GM18867 (cell line): ENCODE measurements around the gene CCDC88B.

ENCODE experiments used
- ATAC-seq: cut with Tn5 transposase; IDR thresholded peaks from one replicate; pipeline ENCODE4 v1.9.1; 2021; ENCODE audit warnings: mild to moderate bottlenecking, moderate library complexity; ENCODE audit not compliant: unreplicated experiment

CCDC88B gene, protein sequence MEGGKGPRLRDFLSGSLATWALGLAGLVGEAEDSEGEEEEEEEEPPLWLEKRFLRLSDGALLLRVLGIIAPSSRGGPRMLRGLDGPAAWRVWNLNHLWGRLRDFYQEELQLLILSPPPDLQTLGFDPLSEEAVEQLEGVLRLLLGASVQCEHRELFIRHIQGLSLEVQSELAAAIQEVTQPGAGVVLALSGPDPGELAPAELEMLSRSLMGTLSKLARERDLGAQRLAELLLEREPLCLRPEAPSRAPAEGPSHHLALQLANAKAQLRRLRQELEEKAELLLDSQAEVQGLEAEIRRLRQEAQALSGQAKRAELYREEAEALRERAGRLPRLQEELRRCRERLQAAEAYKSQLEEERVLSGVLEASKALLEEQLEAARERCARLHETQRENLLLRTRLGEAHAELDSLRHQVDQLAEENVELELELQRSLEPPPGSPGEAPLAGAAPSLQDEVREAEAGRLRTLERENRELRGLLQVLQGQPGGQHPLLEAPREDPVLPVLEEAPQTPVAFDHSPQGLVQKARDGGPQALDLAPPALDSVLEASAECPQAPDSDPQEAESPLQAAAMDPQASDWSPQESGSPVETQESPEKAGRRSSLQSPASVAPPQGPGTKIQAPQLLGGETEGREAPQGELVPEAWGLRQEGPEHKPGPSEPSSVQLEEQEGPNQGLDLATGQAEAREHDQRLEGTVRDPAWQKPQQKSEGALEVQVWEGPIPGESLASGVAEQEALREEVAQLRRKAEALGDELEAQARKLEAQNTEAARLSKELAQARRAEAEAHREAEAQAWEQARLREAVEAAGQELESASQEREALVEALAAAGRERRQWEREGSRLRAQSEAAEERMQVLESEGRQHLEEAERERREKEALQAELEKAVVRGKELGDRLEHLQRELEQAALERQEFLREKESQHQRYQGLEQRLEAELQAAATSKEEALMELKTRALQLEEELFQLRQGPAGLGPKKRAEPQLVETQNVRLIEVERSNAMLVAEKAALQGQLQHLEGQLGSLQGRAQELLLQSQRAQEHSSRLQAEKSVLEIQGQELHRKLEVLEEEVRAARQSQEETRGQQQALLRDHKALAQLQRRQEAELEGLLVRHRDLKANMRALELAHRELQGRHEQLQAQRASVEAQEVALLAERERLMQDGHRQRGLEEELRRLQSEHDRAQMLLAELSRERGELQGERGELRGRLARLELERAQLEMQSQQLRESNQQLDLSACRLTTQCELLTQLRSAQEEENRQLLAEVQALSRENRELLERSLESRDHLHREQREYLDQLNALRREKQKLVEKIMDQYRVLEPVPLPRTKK (N-terminal part only)

DNA sequence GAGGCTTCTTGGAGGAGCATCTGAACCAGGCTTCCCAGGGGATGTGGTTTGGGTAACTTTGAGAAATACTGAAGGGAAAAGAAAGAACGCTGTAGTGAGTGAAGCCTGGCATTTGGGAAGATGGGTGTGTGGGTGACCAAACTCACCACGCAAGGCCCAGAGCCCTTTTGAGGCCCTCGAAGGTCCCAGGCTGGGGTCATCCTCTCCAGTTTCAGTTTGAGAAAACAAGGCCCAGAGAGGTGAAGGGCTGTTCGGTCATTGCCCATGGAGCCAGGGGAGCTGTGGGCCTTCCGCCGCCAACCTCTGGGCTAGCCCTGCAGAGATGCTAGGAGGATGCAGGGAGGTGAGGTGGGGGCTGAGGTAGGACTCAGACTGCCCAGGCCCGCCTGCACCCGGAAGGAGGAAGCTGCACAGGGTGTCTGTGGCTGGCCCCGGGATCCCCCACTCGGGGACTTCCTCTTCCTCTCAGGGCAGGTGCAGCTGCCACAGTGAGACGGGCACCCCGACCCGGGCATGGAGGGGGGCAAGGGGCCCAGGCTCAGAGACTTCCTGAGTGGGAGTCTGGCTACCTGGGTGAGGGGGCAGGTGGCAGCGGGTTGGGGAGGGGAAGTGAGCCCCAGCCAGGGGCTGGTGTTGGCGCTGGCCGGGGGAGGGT lies at the start of gene CCDC88B:
Gene CCDC88B (plus strand): TSS at position 451 of the 655 bp plus-strand sequence. CDS start 63 bp downstream, at position 514.
- peak; percentile 68 for ATAC-seq

DNA sequence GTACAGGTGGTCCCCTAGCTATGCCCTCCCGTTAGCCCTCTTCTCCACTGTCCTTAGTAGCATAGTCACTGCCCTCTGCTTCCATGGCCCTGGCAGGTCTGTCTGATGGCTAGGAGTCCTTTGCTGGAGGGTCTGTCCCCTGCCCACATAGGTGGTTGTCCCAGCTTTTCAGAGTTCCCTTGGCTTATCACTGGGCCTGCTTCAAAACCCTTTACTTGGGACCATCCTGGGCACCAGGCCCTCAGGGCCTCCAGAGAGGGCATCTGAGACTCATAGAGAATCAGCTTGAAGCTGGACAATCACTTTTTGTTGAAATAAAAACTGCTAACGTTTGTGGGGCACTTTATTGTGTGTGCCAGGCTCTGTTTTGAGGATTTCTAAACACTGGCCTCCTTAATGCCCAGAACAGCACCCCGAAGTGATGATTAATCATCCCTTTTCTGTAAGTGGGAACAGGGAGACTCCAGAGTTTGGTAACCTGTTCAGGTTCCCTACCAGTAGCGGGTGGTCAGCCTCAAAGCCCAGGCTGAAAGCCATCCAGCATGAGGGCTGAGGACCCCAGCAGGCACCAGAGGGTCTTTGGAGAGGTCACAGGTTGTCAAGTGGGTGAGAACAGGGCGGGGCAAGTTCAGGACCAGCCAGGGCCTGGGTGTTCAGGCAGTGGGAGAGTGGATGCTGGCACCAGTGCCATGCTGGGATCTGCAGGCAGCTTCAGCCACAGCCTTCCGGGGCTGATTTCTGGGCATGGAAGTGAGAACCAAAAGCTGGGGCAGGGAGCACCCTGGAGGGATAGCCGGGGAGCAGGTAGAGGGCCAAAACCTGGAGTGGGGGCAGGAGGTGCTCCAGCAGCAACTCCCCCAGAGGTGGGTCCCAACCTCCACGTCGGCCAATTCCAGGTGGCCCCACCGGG lies 49.4 kb upstream of the CCDC88B start:
- ATAC-seq = no peak

DNA sequence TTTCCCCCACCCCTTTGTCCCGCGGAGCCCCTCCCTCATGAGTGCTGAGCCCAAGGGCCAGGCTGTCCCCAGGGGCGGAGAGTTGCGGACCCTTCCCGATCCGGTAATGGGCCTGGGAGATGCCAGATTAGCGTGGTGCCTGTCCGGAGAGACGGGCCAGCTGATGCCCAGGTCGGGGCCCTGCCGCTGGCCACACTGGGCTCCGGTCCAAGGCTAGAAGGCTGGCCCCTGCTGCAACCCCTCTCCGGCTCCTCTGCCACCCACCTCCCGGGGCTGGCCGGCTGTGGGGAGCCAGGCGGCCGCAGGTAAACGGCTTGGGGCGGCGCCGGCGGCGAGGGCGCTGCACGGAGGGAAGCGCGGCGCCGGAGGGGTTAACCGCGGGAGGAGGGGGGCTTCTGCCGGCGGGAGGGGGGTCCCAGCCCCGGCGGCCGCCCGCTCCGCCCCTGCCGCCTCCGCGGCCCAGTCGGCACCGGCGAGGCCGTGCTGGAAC lies 48.7 kb upstream of the CCDC88B start, which contains the start of gene KCNK4:
Gene KCNK4 (plus strand): TSS at position 41 of the 490 bp plus-strand sequence. CDS start 1,717 bp downstream, outside the sequence.
- ATAC-seq = no peak

DNA sequence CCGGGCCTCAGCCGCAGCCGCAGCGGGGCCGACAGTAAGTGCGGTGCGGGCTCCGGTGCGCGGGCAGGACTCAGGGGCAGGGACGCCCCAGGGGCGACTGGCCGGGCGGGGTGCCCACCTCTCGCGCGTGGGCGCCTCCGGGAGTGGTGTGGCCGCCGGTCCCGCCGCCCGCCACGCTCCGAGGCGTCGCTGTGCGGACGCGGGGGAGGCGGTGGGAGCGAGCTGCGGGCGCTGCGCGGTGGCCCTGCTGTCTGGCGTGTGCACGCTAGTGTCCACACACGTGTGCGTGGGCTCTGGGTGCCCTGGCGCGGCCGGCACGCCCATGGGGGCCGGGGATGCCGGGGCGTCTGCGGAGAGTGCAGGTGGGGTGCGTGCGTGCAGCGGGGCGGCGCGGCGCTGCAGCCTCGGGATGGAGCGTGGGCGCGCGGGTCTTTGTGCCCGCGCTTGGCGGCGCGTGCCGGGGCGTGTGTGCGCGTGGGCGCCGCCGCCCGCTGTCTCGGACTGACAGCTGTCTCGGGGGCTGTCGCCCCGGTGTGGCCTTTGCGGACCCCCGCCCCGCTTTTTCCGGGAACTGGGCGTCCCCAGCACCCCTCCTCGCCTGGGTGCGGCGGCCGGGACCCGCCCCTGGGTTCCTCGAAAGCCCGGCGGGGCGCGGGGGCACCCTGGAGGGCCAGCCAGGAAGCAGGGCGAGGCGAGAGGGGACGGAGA lies 48.1 kb upstream of the CCDC88B start:
- ATAC-seq = no peak

DNA sequence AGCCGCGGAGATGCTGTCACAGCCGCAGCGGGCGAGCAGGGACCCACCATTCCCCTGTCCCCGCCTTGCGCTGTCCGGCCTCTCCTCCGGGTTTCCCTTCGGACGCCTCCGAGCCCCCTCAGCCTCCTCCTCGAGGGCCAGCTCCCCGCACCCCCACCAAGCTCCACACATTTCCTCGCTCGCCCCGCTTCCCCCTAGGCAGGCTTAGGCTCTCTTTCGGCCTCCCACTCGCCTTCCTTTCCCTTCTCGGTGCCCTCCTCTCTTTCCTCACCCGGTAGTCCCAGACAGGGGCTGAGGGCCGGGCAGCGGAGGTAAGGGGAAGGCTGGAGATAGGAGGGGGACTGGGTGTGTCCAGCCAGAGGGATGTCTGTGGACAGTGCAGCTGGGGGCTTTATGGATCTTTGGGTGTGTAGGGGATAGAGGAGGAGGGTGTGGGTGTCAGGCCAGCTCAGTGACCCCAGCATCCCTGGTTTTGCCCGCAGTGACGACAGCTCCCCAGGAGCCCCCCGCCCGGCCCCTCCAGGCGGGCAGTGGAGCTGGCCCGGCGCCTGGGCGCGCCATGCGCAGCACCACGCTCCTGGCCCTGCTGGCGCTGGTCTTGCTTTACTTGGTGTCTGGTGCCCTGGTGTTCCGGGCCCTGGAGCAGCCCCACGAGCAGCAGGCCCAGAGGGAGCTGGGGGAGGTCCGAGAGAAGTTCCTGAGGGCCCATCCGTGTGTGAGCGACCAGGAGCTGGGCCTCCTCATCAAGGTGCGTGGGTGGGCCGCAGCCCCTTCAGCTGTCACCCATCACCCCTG lies 47.3 kb upstream of the CCDC88B start:
- ATAC-seq = no peak

DNA sequence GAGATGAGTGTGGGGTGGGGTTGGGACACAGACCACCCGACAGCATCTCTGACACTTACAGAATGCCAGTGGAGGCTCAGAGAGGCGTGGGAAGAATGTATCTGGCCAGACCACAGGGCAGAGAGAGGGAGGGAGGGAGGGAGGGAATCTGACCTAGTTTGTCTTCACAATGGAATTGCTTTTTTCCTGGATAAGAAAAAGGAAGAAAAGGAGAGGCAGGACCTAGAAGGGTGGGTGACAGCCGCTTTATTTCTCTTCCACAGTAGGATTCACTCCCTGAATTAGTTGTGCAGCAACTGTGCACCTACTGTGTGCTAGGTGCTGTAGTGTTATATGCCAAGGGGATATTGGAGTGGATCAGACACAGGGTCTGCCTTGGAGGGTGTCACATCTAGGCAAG lies 45.2 kb upstream of the CCDC88B start:
- ATAC-seq = no peak

DNA sequence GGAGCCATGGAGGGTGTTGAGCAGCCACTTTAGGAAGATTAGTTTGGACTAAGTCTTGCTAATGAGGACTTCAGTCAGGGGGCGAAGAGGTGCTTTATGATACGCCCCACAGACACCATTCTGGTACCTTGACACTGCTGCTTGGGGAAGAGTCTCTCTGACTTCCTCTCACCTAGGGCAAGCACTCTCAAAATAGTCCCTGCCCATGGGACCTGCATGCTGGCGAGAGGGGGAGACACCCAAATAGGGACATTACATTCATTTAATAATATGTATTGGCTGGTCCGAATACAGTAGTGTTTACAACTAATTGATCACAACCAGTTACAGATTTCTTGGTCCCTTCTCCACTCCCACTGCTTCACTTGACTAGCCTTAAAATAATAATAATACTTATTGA lies 44.2 kb upstream of the CCDC88B start:
- no peak for ATAC-seq

DNA sequence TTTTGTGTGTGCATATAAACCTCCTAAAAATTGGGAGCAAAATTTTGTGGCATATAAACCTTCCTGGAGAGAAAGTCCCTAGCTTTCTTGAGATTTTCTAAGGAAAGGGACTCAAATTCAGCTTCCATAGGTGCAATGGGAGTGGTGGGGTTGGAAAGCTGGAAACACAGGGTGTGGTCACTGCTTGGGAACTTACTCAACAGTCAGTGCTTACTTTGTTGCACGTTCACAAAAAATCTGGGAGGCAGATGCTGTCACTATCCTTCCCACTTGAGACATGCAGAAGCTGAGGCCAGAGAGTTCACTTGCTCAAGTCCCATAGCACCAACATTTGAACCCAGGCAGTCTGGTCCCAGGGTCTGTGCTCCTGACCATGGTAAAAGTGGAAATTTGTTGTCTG lies 43.8 kb upstream of the CCDC88B start:
- ATAC-seq = no peak

DNA sequence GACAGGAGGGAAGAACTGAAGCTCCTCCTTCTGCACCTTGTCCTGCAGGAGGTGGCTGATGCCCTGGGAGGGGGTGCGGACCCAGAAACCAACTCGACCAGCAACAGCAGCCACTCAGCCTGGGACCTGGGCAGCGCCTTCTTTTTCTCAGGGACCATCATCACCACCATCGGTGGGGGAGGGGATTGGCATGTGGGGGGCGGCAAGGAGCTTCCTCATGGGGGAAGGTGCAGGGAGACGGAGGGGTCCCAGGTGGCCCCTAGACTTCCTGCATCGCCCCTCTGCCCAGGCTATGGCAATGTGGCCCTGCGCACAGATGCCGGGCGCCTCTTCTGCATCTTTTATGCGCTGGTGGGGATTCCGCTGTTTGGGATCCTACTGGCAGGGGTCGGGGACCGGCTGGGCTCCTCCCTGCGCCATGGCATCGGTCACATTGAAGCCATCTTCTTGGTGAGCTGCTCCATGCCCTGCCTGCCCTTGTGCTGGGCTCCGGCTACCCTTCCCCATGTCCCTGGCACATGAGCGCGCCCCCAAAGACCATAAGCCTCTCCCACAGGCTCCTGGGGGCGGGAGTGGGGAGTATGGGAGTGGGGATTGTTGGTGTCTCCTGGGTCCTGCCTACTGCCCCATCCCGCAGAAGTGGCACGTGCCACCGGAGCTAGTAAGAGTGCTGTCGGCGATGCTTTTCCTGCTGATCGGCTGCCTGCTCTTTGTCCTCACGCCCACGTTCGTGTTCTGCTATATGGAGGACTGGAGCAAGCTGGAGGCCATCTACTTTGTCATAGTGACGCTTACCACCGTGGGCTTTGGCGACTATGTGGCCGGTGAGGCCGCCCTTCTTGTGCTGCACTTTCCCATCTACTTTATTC lies 42.9 kb upstream of the CCDC88B start:
- ATAC-seq = no peak

DNA sequence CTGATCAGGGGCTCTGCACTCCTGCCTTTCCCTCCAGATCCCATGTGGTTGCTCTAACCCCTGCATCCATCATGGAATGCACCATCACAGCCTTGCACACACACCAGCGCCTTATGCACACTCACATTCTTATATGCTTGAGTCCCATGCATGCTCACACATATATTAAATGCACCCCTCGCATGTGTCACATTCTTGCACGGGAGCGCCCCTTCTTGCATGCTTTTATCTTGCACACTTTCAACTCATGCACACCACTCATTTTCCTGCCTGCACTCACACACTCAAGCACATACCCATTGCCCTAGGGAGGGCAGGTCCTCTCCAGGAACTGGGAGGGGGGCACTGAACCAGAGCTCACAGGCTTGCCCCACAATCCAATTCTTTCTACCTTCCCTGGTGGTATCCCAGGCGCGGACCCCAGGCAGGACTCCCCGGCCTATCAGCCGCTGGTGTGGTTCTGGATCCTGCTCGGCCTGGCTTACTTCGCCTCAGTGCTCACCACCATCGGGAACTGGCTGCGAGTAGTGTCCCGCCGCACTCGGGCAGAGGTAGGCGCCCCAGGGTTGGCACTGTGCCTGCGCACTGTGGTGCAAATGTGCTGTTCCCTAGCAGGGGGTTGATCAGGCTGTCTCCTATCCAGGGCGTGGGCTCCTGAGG lies 42.2 kb upstream of the CCDC88B start:
- ATAC-seq = no peak

DNA sequence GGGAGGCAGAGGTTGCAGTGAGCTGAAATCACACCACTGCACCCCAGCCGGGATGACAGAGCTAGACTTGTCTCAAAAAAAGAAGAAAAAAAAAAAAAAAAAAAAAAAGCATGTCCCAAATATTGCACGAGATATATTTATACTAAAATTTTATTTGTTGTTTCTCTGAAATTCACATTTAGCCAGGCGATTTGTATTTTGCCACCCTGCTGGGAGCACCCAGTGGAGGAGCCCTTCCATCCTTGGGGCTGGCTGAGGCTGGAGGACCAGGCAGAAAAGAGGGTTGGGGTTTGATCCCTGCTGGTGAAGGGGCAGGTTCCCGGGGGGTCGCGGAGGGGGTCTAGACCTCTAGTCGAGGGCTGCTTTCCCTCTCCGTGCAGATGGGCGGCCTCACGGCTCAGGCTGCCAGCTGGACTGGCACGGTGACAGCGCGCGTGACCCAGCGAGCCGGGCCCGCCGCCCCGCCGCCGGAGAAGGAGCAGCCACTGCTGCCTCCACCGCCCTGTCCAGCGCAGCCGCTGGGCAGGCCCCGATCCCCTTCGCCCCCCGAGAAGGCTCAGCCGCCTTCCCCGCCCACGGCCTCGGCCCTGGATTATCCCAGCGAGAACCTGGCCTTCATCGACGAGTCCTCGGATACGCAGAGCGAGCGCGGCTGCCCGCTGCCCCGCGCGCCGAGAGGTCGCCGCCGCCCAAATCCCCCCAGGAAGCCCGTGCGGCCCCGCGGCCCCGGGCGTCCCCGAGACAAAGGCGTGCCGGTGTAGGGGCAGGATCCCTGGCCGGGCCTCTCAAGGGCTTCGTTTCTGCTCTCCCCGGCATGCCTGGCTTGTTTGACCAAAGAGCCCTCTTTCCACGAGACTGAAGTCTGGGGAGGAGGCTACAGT lies 40.8 kb upstream of the CCDC88B start:
- no peak for ATAC-seq

DNA sequence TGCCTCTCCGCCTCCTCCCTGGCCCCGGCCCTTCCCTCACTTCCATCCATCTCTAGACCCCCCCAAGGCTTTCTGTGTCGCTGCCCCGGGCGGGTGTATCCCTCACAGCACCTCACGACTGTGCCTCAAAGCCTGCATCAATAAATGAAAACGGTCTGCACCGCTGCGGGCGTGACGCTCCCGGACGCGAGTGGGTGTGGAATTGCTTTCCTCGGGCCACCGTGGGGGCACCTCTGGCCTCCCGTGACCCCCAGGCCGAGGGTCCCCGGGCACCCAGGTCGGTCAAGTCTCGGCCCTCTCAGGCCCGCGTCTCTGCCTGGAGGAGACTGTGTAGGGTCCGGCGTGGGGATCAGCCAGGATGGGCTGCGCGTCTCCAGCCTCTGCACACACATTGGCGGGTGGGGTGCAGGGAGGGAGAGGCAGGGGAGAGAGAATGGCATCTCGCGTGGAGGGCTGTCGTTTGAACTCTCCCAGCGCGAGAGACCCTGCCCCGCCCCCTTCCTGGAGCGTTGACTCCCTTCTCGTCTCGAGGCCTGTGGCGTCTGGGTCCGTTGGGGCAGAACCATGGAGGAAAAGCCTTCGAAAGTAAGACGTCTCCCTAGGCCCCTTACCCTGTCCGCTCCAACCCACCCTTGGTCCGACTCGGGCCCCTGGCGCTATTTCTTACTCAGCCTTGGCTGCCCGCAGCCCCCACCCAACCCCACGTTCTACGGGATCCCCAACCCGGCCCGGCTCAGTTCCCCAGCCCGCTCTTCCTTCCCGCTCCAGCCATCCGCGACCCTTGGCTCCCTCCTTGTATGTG lies 40.0 kb upstream of the CCDC88B start, which contains the start of gene CATSPERZ:
Gene CATSPERZ (plus strand): TSS at position 512 of the 802 bp plus-strand sequence. CDS start 53 bp downstream, at position 565.
- no peak for ATAC-seq

DNA sequence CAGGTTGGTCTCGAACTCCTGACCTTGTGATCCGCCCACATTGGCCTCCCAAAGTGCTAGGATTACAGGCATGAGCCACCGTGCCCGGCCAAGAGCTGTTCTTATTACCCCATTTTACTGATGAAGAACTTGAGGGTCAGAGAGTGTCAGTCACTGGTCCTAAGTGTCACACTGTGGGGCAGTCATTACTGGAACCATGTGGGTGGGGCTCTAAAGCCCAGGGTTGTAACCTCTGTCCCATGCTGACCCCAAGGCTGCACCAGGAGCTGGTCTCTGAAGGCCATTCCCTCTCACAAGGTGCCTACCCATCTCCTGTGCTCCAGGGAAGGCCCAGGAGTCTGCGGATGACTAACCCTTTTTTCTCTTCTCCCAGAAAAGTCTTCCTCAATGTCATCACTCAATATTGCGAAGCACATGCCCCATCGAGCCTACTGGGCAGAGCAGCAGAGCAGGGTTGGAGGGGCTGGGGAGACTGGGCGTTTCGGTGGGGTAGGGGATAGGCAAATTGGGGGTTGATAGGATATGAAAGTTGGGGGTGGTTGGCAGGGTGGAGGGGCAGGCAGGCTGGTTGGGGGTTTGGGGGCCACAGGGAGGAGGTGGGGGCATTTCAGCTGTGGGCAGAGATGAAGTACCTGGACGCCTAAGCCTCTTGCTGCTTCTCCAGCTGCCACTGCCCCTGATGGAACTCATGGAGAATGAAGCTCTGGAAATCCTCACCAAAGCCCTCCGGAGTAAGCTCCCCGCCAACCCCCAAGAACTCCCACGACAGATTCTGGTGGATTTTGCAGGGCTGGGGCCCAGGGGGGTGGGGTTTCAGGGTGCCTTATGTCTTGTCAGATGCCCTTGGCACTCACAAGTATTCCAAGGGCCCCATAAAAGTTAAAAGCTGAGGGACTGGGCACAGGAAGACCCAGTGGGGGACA lies 36.6 kb upstream of the CCDC88B start:
- no peak for ATAC-seq
